HG03469 (cell line): ENCODE measurements around the gene RBMS1.

ENCODE experiments used
- ATAC-seq: cut with Tn5 transposase; IDR thresholded peaks from one replicate; pipeline ENCODE4 v1.9.1; 2021; ENCODE audit warnings: mild to moderate bottlenecking, moderate library complexity, moderate number of reproducible peaks; ENCODE audit not compliant: unreplicated experiment

RBMS1 gene

DNA sequence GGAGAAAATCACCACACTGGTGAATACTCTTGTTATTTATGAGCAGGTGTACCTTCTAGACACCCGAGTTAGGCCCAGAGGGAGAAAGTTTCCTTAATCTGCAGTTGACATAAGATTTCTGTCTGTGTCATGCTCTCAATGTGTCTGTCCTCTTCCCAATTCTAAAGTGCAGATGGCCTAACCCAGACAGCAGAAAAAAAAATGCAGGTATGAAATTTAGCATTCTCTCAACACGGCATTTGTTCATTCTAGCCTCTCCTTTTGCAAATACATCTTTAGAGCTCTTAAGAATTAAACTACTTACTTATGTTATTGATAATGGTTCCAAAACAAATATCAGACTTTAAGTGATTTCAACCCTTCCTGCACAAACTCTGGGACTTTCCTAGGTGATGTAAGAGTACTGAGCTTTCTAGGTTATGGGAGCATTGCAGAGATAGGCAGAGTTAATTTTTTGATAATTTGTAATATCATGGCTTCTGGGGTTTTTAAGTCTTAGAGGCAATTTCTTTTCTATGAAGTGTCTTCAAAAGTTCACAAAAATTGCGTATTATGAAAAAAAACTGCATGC, 260.6 kb downstream of the RBMS1 start:
- ATAC-seq = no peak

- ATAC-seq = no peak
Measured at GRCh38 chr2:160229591-160229990, 264.0 kb downstream of the RBMS1 start.

GRCh38 chr2:160228141-160228917, 265.3 kb downstream of the RBMS1 start:
- no peak for ATAC-seq

- no peak for ATAC-seq
Measured at GRCh38 chr2:160227293-160227915, 266.2 kb downstream of the RBMS1 start.

GRCh38 chr2:160226367-160226766, 267.2 kb downstream of the RBMS1 start:
- ATAC-seq = no peak

DNA sequence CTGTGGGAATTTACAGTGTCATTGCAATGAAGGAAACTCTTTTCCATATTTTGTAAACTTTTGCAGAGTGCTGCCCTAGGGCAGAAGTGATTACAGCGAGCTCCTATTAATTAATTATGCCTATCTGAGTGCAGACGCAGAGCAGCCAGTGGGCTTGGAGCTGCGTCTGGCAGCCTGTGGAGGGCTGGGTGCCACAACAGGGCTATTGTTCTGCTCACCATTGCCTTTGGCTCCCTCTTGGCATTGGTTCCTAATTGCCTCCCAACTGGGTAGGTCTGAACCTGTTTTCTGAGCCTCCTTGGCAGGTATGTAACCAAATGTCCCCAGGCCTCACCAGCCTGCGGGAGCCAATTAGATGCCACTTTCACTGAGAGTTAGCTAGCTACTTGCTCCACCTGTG, 267.9 kb downstream of the RBMS1 start:
- ATAC-seq = no peak

GRCh38 chr2:160224507-160224906, 269.1 kb downstream of the RBMS1 start:
- ATAC-seq = no peak

DNA sequence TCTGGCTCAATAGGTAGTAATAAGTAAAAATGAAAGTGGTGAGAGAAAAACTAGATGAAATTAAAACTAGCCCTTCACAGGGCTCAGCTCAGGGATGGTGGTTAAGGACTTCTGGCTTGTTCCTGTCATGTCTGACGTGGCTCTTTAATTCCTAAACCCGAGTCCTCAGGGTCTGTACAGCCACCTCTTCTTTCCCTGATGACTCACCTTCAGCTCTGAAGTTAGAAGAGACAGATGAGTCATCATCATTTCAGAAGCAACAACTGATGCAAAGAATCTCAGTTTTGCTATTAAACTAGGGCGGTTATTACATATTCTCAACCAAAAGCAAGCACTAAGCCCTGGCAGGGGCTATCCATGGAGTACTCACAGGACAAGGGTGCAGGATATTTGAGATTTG, 269.5 kb downstream of the RBMS1 start:
- peak; percentile 94 for ATAC-seq

GRCh38 chr2:160223560-160223959, 270.0 kb downstream of the RBMS1 start:
- ATAC-seq = no peak

GRCh38 chr2:160222546-160223283, 270.9 kb downstream of the RBMS1 start:
- ATAC-seq = no peak
